Activated naive CD8-positive, alpha-beta T cell treated with anti-CD3 and anti-CD28 coated beads, Interleukin-2, amount 50 U/mL, for 24 hours (primary cell): ENCODE measurements around the gene HAGHL.
"Not testable (repeated sequence)": the region's sequence is repeated elsewhere in the genome, so short reads cannot be mapped to it uniquely, and the experiment has no call there.

Source experiments
- ATAC-seq: fragments of 150-1000 bp; cut with Tn5 transposase; one replicate; pipeline ENCODE4 v1.10.0; 2021
- DNase-seq: peaks from one replicate; pipeline ENCODE4 v3.0.0; 2021
- H3K27ac Mint-ChIP-seq: one replicate; pipeline ENCODE4 v1.8.0; 2021; ENCODE audit warnings: mild to moderate bottlenecking, mixed read lengths
- H3K27me3 Mint-ChIP-seq: one replicate; pipeline ENCODE4 v1.8.0; 2021; ENCODE audit warnings: mixed read lengths
- H3K36me3 Mint-ChIP-seq: one replicate; pipeline ENCODE4 v1.8.0; 2021; ENCODE audit warnings: low read depth, mixed read lengths
- H3K4me1 Mint-ChIP-seq: one replicate; pipeline ENCODE4 v1.8.0; 2021; ENCODE audit warnings: mixed read lengths
- H3K4me3 Mint-ChIP-seq: one replicate; pipeline ENCODE4 v1.8.0; 2021; ENCODE audit warnings: mild to moderate bottlenecking, moderate library complexity, mixed read lengths
- H3K9me3 Mint-ChIP-seq: one replicate; pipeline ENCODE4 v1.8.0; 2021; ENCODE audit warnings: mixed read lengths

HAGHL gene

GRCh38 chr16:766008-766819, 39.3 kb downstream of the HAGHL start:
- no peaks in the 10 kb centered on the region for H3K36me3 Mint-ChIP-seq
- no peak overlapping the region for H3K4me3 Mint-ChIP-seq
- H3K4me1 Mint-ChIP-seq: no peaks in the 10 kb centered on the region
- ATAC-seq (no peak), DNase-seq (no peak)
- no peaks in the 10 kb centered on the region for H3K9me3 Mint-ChIP-seq
- no peak overlapping the region for H3K27ac Mint-ChIP-seq
- H3K27me3 Mint-ChIP-seq: no peaks in the 10 kb centered on the region

DNA sequence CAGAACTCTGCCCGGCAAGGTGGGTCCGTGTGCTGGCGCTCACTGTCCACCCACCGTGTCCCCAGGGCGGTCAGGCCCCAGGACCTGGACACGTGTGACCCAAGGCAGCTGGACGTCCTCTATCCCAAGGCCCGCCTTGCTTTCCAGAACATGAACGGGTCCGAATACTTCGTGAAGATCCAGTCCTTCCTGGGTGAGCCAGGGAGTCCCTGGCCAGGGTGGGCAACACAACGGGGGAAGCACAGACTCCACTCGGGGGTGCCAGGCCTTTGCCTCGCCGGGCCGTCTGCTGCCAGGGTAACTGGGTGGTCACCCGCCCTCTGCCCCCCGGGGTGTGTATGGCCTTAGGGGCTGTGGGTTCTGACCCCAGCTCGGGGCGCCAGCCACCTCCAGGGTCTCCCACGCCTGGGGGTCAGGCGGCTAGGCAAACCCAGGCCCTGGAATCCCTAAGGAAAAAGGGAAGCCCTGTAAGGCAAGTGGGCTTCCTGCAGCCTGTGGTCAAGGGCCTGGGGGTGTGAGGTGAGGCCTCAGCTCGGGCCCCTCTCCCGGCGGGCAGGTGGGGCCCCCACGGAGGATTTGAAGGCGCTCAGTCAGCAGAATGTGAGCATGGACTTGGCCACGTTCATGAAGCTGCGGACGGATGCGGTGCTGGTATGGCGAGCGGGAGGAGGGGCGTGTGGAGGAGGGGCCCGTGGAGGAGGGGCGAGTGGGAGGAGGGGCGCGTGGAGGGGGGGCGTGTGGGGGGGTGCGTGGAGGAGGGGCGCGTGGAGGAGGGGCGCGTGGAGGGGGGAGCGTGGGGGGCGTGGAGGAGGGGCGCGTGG, 40.1 kb downstream of the HAGHL start:
- no peak overlapping the region for H3K27ac Mint-ChIP-seq
- no peaks in the 10 kb centered on the region for H3K36me3 Mint-ChIP-seq
- no peak overlapping the region for H3K4me3 Mint-ChIP-seq
- H3K9me3 Mint-ChIP-seq: no peaks in the 10 kb centered on the region
- H3K4me1 Mint-ChIP-seq: no peaks in the 10 kb centered on the region
- DNase-seq (no peak), ATAC-seq (no peak)
- no peaks in the 10 kb centered on the region for H3K27me3 Mint-ChIP-seq

GRCh38 chr16:767743-768235, 40.9 kb downstream of the HAGHL start:
- DNase-seq (no peak), ATAC-seq (no peak)
- H3K9me3 Mint-ChIP-seq: no peaks in the 10 kb centered on the region
- no peaks in the 10 kb centered on the region for H3K4me1 Mint-ChIP-seq
- no peak overlapping the region for H3K4me3 Mint-ChIP-seq
- H3K27ac Mint-ChIP-seq: no peak overlapping the region
- no peaks in the 10 kb centered on the region for H3K27me3 Mint-ChIP-seq
- H3K36me3 Mint-ChIP-seq: no peaks in the 10 kb centered on the region

DNA sequence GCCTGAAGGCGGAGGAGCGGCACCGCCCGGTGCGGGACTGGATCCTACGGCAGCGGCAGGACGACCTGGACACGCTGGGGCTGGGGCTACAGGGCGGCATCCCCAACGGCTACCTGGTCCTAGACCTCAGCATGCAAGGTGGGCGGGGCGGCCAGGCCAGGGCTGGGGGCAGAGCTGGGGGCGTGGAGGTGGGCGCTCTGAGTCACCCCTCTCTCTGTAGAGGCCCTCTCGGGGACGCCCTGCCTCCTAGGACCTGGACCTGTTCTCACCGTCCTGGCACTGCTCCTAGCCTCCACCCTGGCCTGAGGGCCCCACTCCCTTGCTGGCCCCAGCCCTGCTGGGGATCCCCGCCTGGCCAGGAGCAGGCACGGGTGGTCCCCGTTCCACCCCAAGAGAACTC, 41.5 kb downstream of the HAGHL start:
- ATAC-seq: no peak
- H3K27me3 Mint-ChIP-seq: no peaks in the 10 kb centered on the region

GRCh38 chr16:769184-769784, 42.4 kb downstream of the HAGHL start:
- no peak overlapping the region for H3K27ac Mint-ChIP-seq
- H3K4me3 Mint-ChIP-seq: no peak overlapping the region
- no peaks in the 10 kb centered on the region for H3K27me3 Mint-ChIP-seq
- no peaks in the 10 kb centered on the region for H3K36me3 Mint-ChIP-seq
- no peaks in the 10 kb centered on the region for H3K9me3 Mint-ChIP-seq
- DNase-seq: no peak
- no peaks in the 10 kb centered on the region for H3K4me1 Mint-ChIP-seq
- no peak for ATAC-seq

More for the DNA sequence above, 41.5 kb downstream of the HAGHL start:
- no peaks in the 10 kb centered on the region for H3K9me3 Mint-ChIP-seq
- H3K27ac Mint-ChIP-seq: no peak overlapping the region
- no peaks in the 10 kb centered on the region for H3K4me1 Mint-ChIP-seq
- H3K4me3 Mint-ChIP-seq: no peak overlapping the region
- H3K36me3 Mint-ChIP-seq: no peaks in the 10 kb centered on the region
- DNase-seq: no peak

DNA sequence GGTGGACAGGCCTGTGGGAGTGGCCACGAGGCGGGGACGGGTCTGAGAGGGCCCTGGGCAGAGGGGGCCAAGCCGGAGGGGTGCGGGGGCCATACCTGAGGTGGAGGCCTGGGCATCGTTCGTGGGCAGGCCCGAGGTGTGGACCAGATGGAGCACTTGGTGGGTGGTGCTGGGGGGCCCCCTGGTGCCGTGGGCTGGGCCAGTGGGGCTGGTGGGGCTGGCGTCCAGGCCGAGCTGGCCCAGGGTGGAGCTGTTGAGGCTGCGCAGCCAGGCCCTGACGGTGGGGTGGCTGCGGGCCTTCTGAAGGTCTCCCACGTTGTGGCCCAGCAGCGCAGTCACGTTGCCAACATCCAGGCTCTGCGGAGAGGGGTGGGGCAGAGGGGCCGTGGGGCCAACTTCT, 43.0 kb downstream of the HAGHL start:
- no peak for ATAC-seq
- Mint-ChIP-seq H3K4me3 (no peak overlapping the region), H3K4me1 (no peaks in the 10 kb centered on the region), H3K9me3 (no peaks in the 10 kb centered on the region), H3K36me3 (no peaks in the 10 kb centered on the region), H3K27me3 (no peaks in the 10 kb centered on the region), H3K27ac (no peak overlapping the region)
- DNase-seq: no peak

GRCh38 chr16:770411-770810, 43.5 kb downstream of the HAGHL start:
- H3K36me3 Mint-ChIP-seq: no peaks in the 10 kb centered on the region
- H3K27me3 Mint-ChIP-seq: no peaks in the 10 kb centered on the region
- no peak for DNase-seq
- ATAC-seq: no peak
- H3K27ac Mint-ChIP-seq: no peak overlapping the region
- H3K9me3 Mint-ChIP-seq: no peaks in the 10 kb centered on the region
- H3K4me3 Mint-ChIP-seq: no peak overlapping the region
- H3K4me1 Mint-ChIP-seq: no peaks in the 10 kb centered on the region

DNA sequence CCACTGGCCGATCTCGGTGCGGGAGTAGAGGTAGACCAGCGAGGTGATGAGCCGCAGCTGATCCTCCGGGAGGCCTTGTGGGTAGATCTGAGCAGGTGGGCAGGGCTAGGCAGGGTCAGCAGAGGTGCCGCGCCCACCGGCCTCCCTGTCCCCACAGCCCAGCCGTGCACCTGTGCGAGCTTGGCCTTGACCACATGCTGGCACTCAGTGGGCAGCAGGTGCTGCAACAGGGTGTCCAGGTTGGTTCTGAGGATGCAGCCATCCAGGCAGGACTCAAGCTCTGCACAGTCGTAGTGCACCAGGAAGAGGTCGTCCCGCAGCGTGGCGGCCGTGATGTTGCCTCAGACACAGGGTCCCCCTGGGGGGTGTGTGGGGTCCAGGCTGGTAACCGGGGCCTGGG, 46.1 kb downstream of the HAGHL start:
- H3K27me3 Mint-ChIP-seq: peaks cover 4% of the 10 kb centered on the region
- no peaks in the 10 kb centered on the region for H3K9me3 Mint-ChIP-seq
- DNase-seq (no peak), ATAC-seq (no peak)
- H3K4me1 Mint-ChIP-seq: no peaks in the 10 kb centered on the region
- no peaks in the 10 kb centered on the region for H3K36me3 Mint-ChIP-seq
- no peak overlapping the region for H3K4me3 Mint-ChIP-seq
- H3K27ac Mint-ChIP-seq: no peak overlapping the region

DNA sequence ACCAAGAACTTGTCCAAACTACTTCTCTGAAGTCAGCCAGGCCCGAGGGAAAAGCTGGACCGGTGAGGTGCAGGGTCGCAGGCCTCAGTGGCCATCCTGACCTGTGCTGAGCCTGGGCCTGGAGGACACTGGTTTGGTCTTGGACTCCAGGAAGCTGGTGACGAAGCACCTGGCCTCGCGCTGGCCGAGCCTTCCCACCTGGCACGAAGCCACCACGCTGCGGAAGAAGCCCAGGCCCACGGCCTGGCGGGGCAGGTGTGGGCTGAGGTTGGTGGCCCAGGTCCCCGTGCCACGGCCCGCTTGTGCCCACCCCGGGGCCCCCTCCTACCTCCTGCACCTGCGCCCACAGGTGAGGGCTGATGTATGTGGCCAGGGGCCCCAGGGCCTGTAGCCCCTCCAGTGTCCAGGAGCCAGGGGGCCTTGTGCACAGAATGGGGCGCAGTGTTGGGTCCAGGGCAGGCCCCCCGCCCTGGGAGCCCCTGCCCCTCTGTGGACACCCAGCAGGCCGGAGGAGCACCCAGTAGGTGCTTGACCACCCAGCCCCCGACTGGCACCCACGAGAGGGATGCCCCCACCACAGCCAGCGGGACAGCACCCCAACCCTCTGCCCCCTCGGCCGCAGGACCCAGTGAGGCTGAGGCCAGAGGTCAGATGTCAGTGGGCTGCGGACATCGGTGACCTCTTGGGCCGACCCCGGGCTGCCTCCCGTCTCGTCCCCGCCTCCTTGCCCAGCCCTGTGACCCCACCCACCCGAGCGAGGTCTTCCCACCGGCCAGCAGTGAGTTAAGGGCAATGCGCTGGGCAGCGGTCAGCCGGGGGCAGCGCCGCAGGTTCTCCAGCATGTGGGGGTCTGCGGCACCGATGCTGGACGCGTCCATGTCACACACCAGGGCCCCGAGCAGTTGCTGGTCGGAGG, 47.4 kb downstream of the HAGHL start:
- no peak overlapping the region for H3K4me3 Mint-ChIP-seq
- no peak overlapping the region for H3K27ac Mint-ChIP-seq
- no peaks in the 10 kb centered on the region for H3K4me1 Mint-ChIP-seq
- ATAC-seq (no peak), DNase-seq (no peak)
- peaks cover 7% of the 10 kb centered on the region for H3K27me3 Mint-ChIP-seq
- no peaks in the 10 kb centered on the region for H3K36me3 Mint-ChIP-seq
- H3K9me3 Mint-ChIP-seq: no peaks in the 10 kb centered on the region

DNA sequence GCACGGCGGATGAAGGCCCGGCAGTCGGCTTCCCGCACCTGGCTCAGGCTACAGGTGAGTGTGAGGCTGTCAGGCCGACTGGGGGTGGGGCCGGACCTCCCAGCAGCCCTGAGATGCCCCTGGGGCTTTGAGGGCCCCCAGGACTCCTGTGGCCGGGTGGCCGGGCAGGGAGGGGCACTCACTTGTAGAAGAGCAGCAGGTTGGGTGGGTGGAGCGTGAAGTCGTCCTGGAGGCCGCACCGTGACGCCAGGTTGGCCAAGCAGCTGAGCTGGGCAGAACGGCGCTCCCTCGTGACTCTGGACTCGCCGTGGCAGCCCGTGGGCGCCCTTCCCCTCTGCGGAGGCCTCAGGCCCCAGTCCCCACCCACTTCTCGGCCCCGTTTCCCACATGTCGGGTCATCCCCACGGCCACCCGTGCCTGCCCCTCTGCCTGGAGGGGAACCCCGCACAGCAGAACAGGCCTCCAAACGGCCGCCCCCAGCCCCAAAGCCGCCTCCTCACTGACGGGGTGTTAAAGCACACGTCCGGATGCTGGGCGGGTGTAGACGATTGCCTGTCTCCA, 48.4 kb downstream of the HAGHL start:
- DNase-seq (no peak), ATAC-seq (no peak)
- H3K27me3 Mint-ChIP-seq: peaks cover 7% of the 10 kb centered on the region
- H3K4me3 Mint-ChIP-seq: no peak overlapping the region
- H3K4me1 Mint-ChIP-seq: no peaks in the 10 kb centered on the region
- no peak overlapping the region for H3K27ac Mint-ChIP-seq
- no peaks in the 10 kb centered on the region for H3K36me3 Mint-ChIP-seq
- H3K9me3 Mint-ChIP-seq: no peaks in the 10 kb centered on the region

- DNase-seq, H3K27ac Mint-ChIP-seq, H3K4me3 Mint-ChIP-seq, ATAC-seq, H3K27me3 Mint-ChIP-seq, H3K36me3 Mint-ChIP-seq, H3K4me1 Mint-ChIP-seq, H3K9me3 Mint-ChIP-seq: not testable (repeated sequence)
Measured at GRCh38 chr16:776298-776697, 49.4 kb downstream of the HAGHL start.

DNA sequence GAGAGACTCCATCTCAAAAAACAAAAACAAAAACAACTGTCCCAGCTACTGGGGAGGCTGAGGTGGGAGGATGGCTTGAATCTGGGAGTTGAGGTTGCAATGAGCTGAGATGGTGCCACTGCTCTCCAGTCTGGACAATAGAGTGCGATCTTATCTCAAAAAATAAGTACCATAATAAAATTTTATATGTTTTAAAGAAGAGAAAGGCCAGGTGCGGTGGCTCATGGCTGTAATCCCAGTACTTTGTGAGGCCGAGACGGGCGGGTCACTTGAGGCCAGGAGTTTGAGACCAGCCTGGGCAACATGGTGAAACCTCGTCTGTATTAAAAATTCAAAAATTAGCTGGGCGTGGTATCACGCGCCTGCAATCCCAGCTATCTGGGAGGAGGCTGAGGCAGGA, 49.9 kb downstream of the HAGHL start:
- peaks cover 7% of the 10 kb centered on the region for H3K27me3 Mint-ChIP-seq
- no peaks in the 10 kb centered on the region for H3K4me1 Mint-ChIP-seq
- ATAC-seq (no peak), DNase-seq (no peak)
- no peak overlapping the region for H3K4me3 Mint-ChIP-seq
- H3K27ac Mint-ChIP-seq: no peak overlapping the region
- no peaks in the 10 kb centered on the region for H3K9me3 Mint-ChIP-seq
- H3K36me3 Mint-ChIP-seq: no peaks in the 10 kb centered on the region

GRCh38 chr16:777826-778225, 50.9 kb downstream of the HAGHL start:
- Mint-ChIP-seq H3K9me3 (no peaks in the 10 kb centered on the region), H3K4me3 (no peak overlapping the region), H3K27ac (no peak overlapping the region), H3K4me1 (no peaks in the 10 kb centered on the region), H3K27me3 (peaks cover 7% of the 10 kb centered on the region), H3K36me3 (no peaks in the 10 kb centered on the region)
- ATAC-seq (no peak), DNase-seq (no peak)

DNA sequence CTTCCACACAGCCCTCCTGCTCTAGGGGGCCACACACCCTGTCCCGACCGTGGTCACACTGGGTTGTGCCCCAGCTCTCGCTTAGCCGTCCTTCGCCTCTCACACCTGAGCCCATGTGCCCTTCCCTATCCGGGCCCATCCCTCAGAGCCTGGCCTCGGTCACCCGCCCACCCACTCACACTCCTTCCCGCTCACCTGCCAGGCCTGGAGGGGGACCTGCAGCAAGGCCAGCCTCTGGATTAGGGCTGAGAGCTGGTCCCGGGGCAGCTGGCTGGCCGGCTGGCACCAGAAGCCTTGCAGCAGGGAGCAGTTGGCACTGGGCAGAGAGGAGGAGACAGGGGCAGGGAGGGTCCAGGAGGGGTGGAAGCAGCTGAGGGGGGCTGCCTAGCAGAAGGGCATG, 51.5 kb downstream of the HAGHL start:
- no peaks in the 10 kb centered on the region for H3K9me3 Mint-ChIP-seq
- H3K36me3 Mint-ChIP-seq: no peaks in the 10 kb centered on the region
- H3K4me3 Mint-ChIP-seq: no peak overlapping the region
- peaks cover 7% of the 10 kb centered on the region for H3K27me3 Mint-ChIP-seq
- DNase-seq (no peak), ATAC-seq (no peak)
- H3K27ac Mint-ChIP-seq: no peak overlapping the region
- H3K4me1 Mint-ChIP-seq: no peaks in the 10 kb centered on the region
